GM11168 (cell line): ENCODE results near the gene GPC5.
"Not testable (repeated sequence)": the region's sequence is repeated elsewhere in the genome, so short reads cannot be mapped to it uniquely, and the experiment has no call there.

Experiments used
- in situ Hi-C: fragments of 300-500 bp; cut with MboI; formaldehyde crosslinking; loops from one replicate; pipeline ENCODE4 v1.12.0; 2022; ENCODE audit warnings: low sequenced_read_pairs; ENCODE audit not compliant: unreplicated experiment

GPC5 gene

GRCh38 chr13:92459306-92459705, 1060.9 kb downstream of the GPC5 start:
- in situ Hi-C loops, result no loop called here

GRCh38 chr13:92460479-92460878, 1062.1 kb downstream of the GPC5 start:
- in situ Hi-C loops, result no loop called here

GRCh38 chr13:92461402-92461801, 1063.0 kb downstream of the GPC5 start:
- in situ Hi-C loops, result no loop called here

- in situ Hi-C loops, result no loop called here
Observed at GRCh38 chr13:92461831-92462230, 1063.4 kb downstream of the GPC5 start.

- in situ Hi-C loops, result no loop called here
Observed at GRCh38 chr13:92463134-92463533, 1064.7 kb downstream of the GPC5 start.

- in situ Hi-C loops, result no loop called here
Observed at GRCh38 chr13:92473765-92474475, 1075.5 kb downstream of the GPC5 start.

GRCh38 chr13:92480387-92480786, 1082.0 kb downstream of the GPC5 start:
- in situ Hi-C loops, result no loop called here

- in situ Hi-C loops, result not testable (repeated sequence)
Observed at GRCh38 chr13:92482790-92483189, 1084.4 kb downstream of the GPC5 start.

GRCh38 chr13:92483894-92484293, 1085.5 kb downstream of the GPC5 start:
- in situ Hi-C loops, result no loop called here

GRCh38 chr13:92487238-92487637, 1088.8 kb downstream of the GPC5 start:
- in situ Hi-C loops, result no loop called here

- in situ Hi-C loops, result no loop called here
Observed at GRCh38 chr13:92488249-92488852, 1089.9 kb downstream of the GPC5 start.

- in situ Hi-C loops, result no loop called here
Observed at GRCh38 chr13:92491839-92492238, 1093.4 kb downstream of the GPC5 start.

- in situ Hi-C loops, result no loop called here
Observed at GRCh38 chr13:92494915-92495314, 1096.5 kb downstream of the GPC5 start.

GRCh38 chr13:92500192-92500591, 1101.8 kb downstream of the GPC5 start:
- in situ Hi-C loops, result no loop called here

- in situ Hi-C loops, result no loop called here
Observed at GRCh38 chr13:92510416-92510815, 1112.0 kb downstream of the GPC5 start.

GRCh38 chr13:92512852-92513251, 1114.4 kb downstream of the GPC5 start:
- in situ Hi-C loops, result no loop called here

GRCh38 chr13:92513672-92514071, 1115.3 kb downstream of the GPC5 start:
- in situ Hi-C loops, result no loop called here

GRCh38 chr13:92514420-92515125, 1116.2 kb downstream of the GPC5 start:
- in situ Hi-C loops, result no loop called here

- in situ Hi-C loops, result not testable (repeated sequence)
Observed at GRCh38 chr13:92516878-92517277, 1118.5 kb downstream of the GPC5 start.

- in situ Hi-C loops, result not testable (repeated sequence)
Observed at GRCh38 chr13:92518622-92519021, 1120.2 kb downstream of the GPC5 start.

GRCh38 chr13:92530364-92530763, 1131.9 kb downstream of the GPC5 start:
- in situ Hi-C loops, result no loop called here
